ENCODE data around the gene HIVEP3.
"Not testable (repeated sequence)": the region's sequence is repeated elsewhere in the genome, so short reads cannot be mapped to it uniquely, and the experiment has no call there.

The HIVEP3 gene

DNA sequence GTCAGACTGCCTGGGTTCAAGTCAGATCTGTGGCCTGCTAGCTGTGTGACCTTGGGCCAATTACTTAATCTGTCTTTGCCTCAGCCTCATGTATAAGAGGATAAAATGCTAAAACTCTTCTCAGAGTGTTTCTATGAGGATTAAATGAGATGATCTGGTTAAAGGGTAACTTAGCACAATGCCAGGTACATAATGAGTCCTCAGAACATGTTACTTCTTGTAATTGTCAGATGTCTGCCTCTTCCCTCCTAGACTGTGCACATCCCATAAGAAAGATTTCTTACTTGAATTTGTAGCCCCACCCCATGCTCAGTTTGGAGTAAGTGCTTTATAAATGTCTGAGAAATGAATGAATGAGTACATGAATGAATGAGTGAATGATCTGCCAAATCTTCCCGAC lies 34.6 kb upstream of the HIVEP3 start:
- TF ChIP-seq, protein P1, sequence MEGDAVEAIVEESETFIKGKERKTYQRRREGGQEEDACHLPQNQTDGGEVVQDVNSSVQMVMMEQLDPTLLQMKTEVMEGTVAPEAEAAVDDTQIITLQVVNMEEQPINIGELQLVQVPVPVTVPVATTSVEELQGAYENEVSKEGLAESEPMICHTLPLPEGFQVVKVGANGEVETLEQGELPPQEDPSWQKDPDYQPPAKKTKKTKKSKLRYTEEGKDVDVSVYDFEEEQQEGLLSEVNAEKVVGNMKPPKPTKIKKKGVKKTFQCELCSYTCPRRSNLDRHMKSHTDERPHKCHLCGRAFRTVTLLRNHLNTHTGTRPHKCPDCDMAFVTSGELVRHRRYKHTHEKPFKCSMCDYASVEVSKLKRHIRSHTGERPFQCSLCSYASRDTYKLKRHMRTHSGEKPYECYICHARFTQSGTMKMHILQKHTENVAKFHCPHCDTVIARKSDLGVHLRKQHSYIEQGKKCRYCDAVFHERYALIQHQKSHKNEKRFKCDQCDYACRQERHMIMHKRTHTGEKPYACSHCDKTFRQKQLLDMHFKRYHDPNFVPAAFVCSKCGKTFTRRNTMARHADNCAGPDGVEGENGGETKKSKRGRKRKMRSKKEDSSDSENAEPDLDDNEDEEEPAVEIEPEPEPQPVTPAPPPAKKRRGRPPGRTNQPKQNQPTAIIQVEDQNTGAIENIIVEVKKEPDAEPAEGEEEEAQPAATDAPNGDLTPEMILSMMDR (IDR thresholded peaks at IDR 0.05; ENCODE audit: low read depth, low read length) = no peak

DNA sequence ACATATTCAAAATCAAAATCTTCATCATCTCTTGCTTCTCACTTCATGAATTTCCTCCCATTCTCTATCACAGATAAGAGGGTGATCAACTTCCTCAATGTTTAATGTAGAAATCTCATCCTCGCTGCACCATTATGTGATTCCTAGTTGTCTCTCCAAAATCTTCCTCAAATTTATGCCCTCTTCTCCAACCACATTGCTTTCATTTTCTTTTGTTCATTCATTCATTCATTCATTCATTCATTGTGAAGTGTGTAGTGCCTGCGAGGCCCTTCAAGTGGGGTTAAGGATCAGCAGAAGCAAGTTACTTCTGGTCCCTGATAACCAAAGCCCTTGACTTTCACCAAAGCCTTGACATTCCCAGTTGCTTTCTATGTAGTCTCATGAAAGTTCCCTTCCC lies 33.5 kb upstream of the HIVEP3 start:
- TF ChIP-seq, protein P1 (IDR thresholded peaks at IDR 0.05; ENCODE audit: low read depth, low read length) = no peak
- no peak for DNase-seq (ENCODE audit: extremely low read depth, low read depth)

More for the DNA sequence above, 34.6 kb upstream of the HIVEP3 start:
- no peak for DNase-seq (ENCODE audit: extremely low read depth, low read depth)

DNA sequence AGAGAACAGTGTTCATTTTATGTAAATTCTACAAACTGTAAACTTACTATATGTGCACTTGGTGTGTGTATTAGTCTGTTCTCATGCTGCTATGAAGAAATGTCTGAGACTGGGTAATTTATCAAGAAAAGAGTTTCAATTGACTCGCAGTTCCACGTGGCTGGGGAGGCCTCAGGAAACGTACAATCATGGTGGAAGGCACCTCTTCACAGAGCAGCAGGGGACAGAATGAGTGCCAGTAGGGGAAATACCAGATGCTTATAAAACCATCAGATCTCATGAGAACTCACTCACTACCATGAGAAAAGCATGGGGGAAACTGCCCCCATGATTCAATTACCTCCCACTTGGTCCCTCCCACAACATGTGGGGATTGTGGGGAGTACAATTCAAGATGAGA lies 32.8 kb upstream of the HIVEP3 start:
- not testable (repeated sequence) for DNase-seq (ENCODE audit: extremely low read depth, low read depth)

DNA sequence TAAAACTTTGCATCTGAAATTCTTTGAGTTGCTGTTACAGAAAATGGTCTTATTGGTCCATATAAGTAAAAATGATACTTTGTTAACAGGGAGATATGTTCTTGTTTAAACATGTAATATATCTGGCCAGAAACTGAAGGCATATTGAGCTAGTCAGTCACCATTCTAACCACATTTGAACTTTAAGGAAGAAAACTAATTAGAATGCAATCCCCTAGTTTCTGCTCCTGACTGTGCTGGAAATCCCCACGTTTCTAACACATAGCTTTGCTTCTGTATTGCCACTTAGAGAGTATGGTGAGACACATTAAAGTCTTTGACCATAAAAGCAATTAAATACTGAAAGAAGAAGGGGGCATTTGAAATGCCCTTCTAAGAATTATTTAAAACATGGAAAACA lies 32.1 kb upstream of the HIVEP3 start:
- DNase-seq (ENCODE audit: extremely low read depth, low read depth) = no peak
- TF ChIP-seq, protein P1 (IDR thresholded peaks at IDR 0.05; ENCODE audit: low read depth, low read length) = no peak

DNA sequence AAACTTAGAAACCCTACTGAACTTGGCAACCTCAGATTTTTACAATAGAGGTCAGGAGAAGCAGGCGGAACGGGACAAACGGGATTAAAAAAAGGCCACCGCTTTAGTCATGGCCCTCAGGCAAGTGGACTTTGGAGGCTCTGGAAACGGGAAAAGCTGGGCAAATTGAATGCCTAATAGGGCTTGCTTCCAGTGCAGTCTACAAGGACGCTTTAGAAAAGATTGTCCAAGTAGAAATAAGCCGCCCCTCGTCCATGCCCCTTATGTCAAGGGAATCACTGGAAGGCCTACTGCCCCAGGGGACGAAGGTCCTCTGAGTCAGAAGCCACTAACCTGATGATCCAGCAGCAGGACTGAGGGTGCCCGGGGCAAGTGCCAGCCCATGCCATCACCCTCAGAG lies 27.2 kb upstream of the HIVEP3 start:
- DNase-seq (ENCODE audit: extremely low read depth, low read depth) = not testable (repeated sequence)

DNA sequence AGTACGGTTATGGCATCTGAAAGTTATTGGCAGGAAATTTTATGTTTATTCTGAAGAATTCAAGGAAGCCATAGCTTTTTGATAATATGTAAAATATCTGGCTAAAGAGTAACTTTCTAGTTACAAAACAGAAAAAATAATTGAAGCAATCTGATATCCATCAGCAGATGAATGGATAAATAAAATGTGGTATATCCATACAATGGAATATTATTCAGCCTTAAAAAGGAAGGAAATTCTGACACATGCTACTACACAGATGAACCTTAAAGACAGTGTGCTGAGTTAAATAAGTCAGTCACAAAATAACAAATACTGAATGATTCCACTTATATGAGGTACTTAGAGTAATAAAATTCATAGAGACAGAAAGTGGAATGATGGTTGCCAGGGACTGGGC lies 25.0 kb upstream of the HIVEP3 start:
- TF ChIP-seq, protein P1 (IDR thresholded peaks at IDR 0.05; ENCODE audit: low read depth, low read length) = no peak
- no peak for DNase-seq (ENCODE audit: extremely low read depth, low read depth)

DNA sequence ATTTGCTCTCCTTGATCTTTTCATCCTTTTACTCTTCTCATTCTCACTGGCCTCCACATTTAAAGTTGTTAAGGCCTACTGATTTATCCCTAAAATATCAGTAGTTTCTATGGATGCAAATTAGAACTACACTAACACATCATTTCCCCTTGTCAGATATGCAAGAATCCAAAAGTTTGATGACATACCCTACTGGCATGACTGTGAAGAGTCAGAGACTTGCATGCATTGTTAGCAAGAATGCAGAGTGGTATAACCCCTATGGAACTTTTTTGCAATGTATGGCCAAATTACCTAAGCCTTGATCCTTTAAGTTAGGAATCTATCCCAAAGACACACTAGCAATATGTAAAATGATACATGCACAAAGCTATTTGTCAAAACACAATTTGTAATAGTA lies 23.6 kb upstream of the HIVEP3 start:
- TF ChIP-seq, protein P1 (IDR thresholded peaks at IDR 0.05; ENCODE audit: low read depth, low read length) = no peak

DNA sequence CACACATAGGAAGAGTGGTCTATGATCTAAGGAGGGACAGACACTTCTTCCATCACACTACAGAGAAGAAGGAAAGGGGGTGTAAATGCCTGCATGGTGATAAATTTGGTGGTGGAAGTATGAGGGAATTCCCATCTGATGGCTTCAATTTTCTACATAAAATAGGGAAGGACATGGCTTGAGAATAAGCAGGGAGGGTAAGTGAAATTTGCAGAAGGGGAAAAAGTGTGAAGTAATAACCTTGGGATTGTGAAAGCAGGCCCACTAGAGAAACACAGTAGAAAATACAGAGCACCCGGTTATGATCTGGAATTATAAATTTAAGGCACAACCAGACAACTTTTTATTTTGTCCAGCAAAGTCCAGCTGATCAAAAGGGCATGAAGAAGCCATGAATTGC lies 22.7 kb upstream of the HIVEP3 start:
- TF ChIP-seq, protein P1 (IDR thresholded peaks at IDR 0.05; ENCODE audit: low read depth, low read length) = no peak
- no peak for DNase-seq (ENCODE audit: extremely low read depth, low read depth)

More for the DNA sequence above, 23.6 kb upstream of the HIVEP3 start:
- no peak for DNase-seq (ENCODE audit: extremely low read depth, low read depth)

DNA sequence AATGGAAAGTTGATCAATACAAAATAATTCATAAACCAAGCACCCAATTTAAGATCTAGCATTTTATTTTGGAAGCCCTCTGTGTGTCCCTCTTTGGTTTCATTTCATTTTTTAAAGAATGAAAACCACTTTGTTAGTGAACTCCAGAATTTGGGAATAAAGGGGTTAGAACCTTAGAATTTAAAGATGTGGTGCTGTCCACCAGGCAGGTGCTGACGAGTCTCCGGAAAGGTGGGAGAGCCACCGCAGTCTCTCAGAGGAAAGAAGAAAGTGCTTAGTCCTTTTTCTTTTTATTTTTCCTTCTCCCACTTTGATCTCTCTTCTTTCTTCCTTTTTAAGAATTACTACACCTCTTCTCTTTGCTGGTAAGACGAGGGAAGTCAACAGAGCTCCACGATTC lies 20.5 kb upstream of the HIVEP3 start:
- TF ChIP-seq, protein P1 (IDR thresholded peaks at IDR 0.05; ENCODE audit: low read depth, low read length) = no peak

More for the DNA sequence above, 20.5 kb upstream of the HIVEP3 start:
- no peak for DNase-seq (ENCODE audit: extremely low read depth, low read depth)

All from AG09319 (cell line).